Loucy (cell line): ENCODE data around the gene CDH13.

ENCODE experiments used
- H2AFZ ChIP-seq: fragments of 200-600 bp; sonication (generic); 2 replicates; pipeline ENCODE4 v1.6.0; 2016; ENCODE audit warnings: antibody characterized with exemption, mild to moderate bottlenecking, low read length, moderate library complexity
- H3F3A ChIP-seq: fragments of 200-600 bp; 2 replicates; pipeline ENCODE4 v1.6.0; 2016; ENCODE audit warnings: antibody characterized with exemption, low read depth, mild to moderate bottlenecking
- H3K27me3 ChIP-seq: fragments of 200-600 bp; sonication (generic); 2 replicates; pipeline ENCODE4 v1.6.1; 2014; ENCODE audit warnings: low read length, mild to moderate bottlenecking; ENCODE audit not compliant: insufficient read depth, poor library complexity, severe bottlenecking
- H3K36me3 ChIP-seq: fragments of 200-600 bp; sonication (generic); 2 replicates; pipeline ENCODE4 v1.6.1; 2016; ENCODE audit warnings: low read length; ENCODE audit not compliant: insufficient read depth
- H3K4me1 ChIP-seq: fragments of 200-600 bp; sonication (generic); 2 replicates; pipeline ENCODE4 v1.5.1; 2014; ENCODE audit warnings: low read length, mild to moderate bottlenecking; ENCODE audit not compliant: insufficient read depth, poor library complexity, severe bottlenecking
- H3K4me2 ChIP-seq: fragments of 200-600 bp; sonication (generic); 2 replicates; pipeline ENCODE4 v1.6.0; 2014; ENCODE audit warnings: antibody characterized with exemption, low read length, low read depth, mild to moderate bottlenecking; ENCODE audit not compliant: poor library complexity, severe bottlenecking
- H3K4me3 ChIP-seq: fragments of 200-600 bp; sonication (generic); 2 replicates; pipeline ENCODE4 v1.5.1; 2014; ENCODE audit warnings: low read length, mild to moderate bottlenecking, mixed read lengths; ENCODE audit not compliant: poor library complexity, severe bottlenecking
- H3K79me2 ChIP-seq: fragments of 200-600 bp; sonication (generic); 2 replicates; pipeline ENCODE4 v1.6.1; 2014; ENCODE audit warnings: low read length; ENCODE audit not compliant: insufficient read depth
- H3K9ac ChIP-seq: fragments of 200-600 bp; sonication (generic); 2 replicates; pipeline ENCODE4 v1.6.0; 2014; ENCODE audit warnings: mild to moderate bottlenecking, low read depth, low read length, moderate library complexity; ENCODE audit not compliant: poor library complexity, severe bottlenecking
- H3K9me2 ChIP-seq: fragments of 200-600 bp; sonication (generic); replicated peaks from 2 replicates; pipeline ENCODE4 v1.6.1; 2016; ENCODE audit warnings: low read depth, low read length, mixed read lengths
- H3K9me3 ChIP-seq: fragments of 200-600 bp; sonication (generic); 2 replicates; pipeline ENCODE4 v1.6.1; 2014; ENCODE audit warnings: mild to moderate bottlenecking, antibody characterized with exemption, low read length, low read depth; ENCODE audit not compliant: insufficient read depth
- H4K20me1 ChIP-seq: fragments of 200-600 bp; sonication (generic); 2 replicates; pipeline ENCODE4 v1.6.0; 2014; ENCODE audit warnings: antibody characterized with exemption, low read length, mild to moderate bottlenecking; ENCODE audit not compliant: insufficient read depth, poor library complexity, severe bottlenecking
- CTCF ChIP-seq: fragments of 200-600 bp; sonication (generic); conservative IDR thresholded peaks from 2 replicates; pipeline ENCODE4 v1.5.1; 2014; ENCODE audit warnings: mild to moderate bottlenecking, antibody characterized with exemption, low read length
- EZH2phosphoT487 ChIP-seq: fragments of 200-600 bp; IDR thresholded peaks from 2 replicates; pipeline ENCODE4 v1.6.1; 2018; ENCODE audit warnings: antibody characterized with exemption, mild to moderate bottlenecking, moderate library complexity, borderline replicate concordance

Gene CDH13

GRCh38 chr16:83318390-83318789, 691.6 kb downstream of the CDH13 start:
- Histone ChIP-seq H3F3A (no peaks in the 10 kb centered on the region), H4K20me1 (no peaks in the 10 kb centered on the region), H3K4me1 (no peaks in the 10 kb centered on the region), H3K9me3 (no peaks in the 10 kb centered on the region), H3K4me3 (no peak overlapping the region), H2AFZ (no peak overlapping the region), H3K9me2 (no peaks in the 10 kb centered on the region), H3K27me3 (no peaks in the 10 kb centered on the region), H3K36me3 (no peaks in the 10 kb centered on the region), H3K4me2 (no peak overlapping the region), H3K79me2 (no peaks in the 10 kb centered on the region), H3K9ac (no peak overlapping the region)
- TF ChIP-seq EZH2phosphoT487 (no peak), CTCF (no peak)

GRCh38 chr16:83328936-83329335, 702.2 kb downstream of the CDH13 start:
- Histone ChIP-seq H3F3A (no peaks in the 10 kb centered on the region), H3K4me1 (no peaks in the 10 kb centered on the region)
- no peak for TF ChIP-seq EZH2phosphoT487
- TF ChIP-seq CTCF = no peak

GRCh38 chr16:83329441-83329840, 702.7 kb downstream of the CDH13 start:
- H3K9me3 ChIP-seq = no peaks in the 10 kb centered on the region
- no peak for TF ChIP-seq CTCF
- TF ChIP-seq EZH2phosphoT487 = no peak
- no peak overlapping the region for H3K4me2 ChIP-seq
- no peaks in the 10 kb centered on the region for H3K79me2 ChIP-seq
- no peaks in the 10 kb centered on the region for H3K9me2 ChIP-seq
- no peaks in the 10 kb centered on the region for H3K27me3 ChIP-seq
- no peaks in the 10 kb centered on the region for H4K20me1 ChIP-seq
- no peaks in the 10 kb centered on the region for H3F3A ChIP-seq
- no peaks in the 10 kb centered on the region for H3K36me3 ChIP-seq
- H3K9ac ChIP-seq = no peak overlapping the region
- no peak overlapping the region for H2AFZ ChIP-seq
- H3K4me1 ChIP-seq = no peaks in the 10 kb centered on the region
- no peak overlapping the region for H3K4me3 ChIP-seq

More at GRCh38 chr16:83328936-83329335, 702.2 kb downstream of the CDH13 start:
- H3K9me3 ChIP-seq = no peaks in the 10 kb centered on the region
- no peaks in the 10 kb centered on the region for H3K9me2 ChIP-seq
- H3K9ac ChIP-seq = no peak overlapping the region
- no peak overlapping the region for H3K4me2 ChIP-seq
- H3K4me3 ChIP-seq = no peak overlapping the region
- H3K27me3 ChIP-seq = no peaks in the 10 kb centered on the region
- no peaks in the 10 kb centered on the region for H4K20me1 ChIP-seq
- H2AFZ ChIP-seq = no peak overlapping the region
- no peaks in the 10 kb centered on the region for H3K36me3 ChIP-seq
- H3K79me2 ChIP-seq = no peaks in the 10 kb centered on the region
